NCI-H2107 treated with DMSO at 0.1 percent for 48 hours (cell line): ENCODE measurements around the gene MATK.
"Not testable (repeated sequence)": the region's sequence is repeated elsewhere in the genome, so short reads cannot be mapped to it uniquely, and the experiment has no call there.

Experiments used
- DNase-seq: peaks from one replicate; lab custom pipeline; 2025; ENCODE audit not compliant: unreplicated experiment; lab: John Stamatoyannopoulos, UW

MATK gene

DNA sequence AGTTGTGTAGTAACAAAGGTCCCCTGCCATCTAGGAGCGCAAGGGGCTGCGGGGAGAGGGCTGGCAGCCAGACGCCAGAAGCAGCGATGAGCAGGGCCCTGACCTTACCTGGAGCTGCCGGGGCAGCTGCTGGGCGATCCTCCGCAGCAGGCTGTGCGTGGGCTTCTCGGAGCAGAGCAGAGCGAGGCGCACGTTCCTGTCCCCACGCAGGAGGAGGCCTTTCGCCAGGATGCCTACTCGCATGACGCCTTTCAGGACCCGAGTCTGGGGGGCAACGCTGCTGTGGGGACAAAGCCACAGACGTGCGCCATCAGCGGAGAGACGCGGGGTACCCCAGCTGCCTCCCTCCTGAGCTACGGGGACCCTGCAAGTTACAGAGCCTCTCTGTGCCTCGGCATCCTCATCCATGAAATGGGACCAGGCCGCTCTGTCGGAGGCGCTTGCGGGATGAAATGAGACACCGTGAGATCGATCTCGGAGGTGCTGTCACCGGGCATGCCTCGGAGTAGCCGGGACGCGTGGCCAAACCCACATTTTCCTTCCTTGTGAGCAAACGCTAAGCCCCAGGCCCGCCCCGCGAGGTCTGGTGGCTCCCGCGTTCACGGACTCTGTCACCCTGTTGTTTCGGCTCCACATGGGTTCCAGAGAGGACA lies 30.5 kb upstream of the MATK start:
- no peak for DNase-seq

DNA sequence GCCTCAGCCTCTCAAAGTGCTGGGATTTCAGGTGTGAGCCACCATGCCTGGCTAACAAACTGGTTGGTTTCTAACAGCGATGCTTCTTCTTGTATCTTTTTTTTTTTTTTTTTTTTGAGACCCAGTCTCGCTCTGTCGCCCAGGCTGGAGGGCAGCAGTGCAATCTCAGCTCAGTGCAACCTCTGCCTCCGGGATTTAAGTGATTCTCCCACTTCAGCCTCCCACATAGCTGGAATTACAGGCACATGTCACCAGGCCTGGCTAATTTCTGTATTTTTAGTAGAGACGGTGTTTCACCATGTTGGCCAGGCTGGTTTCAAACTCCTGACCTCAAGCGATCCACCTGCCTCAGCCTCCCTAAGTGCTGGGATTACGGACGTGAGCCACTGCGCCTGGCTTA lies 30.0 kb upstream of the MATK start:
- DNase-seq: not testable (repeated sequence)

DNA sequence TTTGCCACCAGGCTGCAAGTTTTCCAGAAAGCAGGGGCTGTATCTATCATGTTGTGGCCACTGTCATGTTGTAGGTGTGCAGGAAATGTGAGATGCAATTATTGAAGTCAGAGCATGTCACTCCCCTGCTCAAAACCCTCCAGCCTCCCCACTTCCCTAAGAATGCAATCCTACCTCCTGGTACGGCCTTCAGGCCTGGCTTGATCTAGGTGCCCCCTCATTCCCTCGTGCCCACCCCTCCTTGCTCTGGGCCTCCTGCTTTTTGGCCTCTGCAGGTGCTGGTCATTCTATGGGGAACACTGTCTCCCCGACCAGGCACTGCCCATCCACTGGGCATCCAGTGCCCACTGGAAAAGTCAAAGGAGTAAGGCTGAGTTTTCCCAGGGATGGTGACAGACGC lies 28.5 kb upstream of the MATK start:
- no peak for DNase-seq

DNA sequence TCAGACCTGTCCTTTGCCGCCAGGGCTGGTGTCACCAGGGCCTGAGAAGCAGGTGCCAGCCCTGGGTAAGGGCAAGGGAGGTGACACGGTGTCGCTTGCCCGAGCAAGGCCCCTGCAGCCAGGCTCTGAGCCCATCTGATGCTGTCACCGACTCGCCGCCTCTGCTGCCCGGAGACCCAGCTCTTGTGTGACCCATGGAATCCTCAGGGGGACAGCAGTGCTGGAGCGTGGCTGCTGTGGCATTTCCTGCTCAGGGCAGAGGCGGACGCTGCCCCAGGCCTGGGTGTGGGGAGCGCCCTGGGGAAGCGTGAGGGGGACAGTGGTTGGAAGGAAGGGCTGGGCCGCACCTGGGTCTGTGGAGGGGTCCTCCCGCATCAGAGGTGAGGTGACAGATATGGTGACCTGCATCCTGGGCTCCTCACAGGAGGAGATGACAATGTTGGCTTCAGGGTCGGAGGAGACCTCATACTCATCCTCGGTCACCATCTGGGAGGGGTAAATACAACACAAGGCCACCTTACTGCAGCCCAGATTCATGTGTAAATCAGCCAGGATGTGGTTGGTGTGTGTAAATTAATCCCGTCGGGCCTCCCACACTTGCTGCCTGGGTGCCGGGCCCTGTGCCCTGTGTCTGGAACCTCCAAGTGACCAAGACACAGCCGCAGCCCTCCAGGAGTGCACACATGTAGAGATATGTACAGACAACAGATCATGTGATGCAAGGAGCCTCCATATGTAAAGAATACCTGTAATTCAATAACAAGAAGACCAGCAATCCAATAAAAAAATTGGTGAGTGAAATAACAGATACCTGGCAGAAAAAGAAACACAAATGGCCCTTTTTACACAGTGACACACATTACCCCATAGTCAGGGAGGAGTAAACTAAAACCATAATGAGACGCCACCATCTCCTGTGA lies 27.6 kb upstream of the MATK start:
- no peak for DNase-seq

DNA sequence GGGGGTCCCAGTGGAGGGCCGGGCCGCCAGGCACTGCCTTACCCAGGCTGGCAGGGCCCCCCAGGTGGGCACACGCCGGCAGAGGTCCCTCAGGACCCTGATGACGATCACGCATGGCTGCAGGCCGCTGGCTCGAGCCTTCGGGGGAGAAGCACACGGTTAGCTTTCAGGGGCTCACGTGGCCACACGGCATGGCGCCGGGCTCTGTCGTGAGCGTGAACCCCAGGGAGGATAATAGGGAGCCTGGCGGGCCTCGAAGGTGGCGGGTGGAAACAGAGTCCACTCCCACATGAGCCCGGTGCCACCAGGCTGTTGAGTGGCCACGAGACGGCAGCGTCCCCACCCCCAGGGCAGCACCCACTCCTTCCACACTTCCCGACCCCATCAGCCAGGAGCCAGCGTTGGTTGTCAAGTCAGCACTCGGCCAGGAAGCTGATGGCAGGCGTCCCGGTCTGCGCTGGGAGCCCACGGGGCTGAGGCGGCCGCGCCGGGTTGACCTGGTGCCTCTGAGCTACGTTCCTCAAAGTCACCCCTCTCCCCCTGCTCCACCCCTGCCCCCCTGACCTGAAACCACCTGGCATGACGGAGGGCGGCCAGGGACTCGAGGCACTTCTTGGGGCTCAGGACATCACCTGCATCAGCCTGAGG lies 24.7 kb upstream of the MATK start:
- no peak for DNase-seq

DNA sequence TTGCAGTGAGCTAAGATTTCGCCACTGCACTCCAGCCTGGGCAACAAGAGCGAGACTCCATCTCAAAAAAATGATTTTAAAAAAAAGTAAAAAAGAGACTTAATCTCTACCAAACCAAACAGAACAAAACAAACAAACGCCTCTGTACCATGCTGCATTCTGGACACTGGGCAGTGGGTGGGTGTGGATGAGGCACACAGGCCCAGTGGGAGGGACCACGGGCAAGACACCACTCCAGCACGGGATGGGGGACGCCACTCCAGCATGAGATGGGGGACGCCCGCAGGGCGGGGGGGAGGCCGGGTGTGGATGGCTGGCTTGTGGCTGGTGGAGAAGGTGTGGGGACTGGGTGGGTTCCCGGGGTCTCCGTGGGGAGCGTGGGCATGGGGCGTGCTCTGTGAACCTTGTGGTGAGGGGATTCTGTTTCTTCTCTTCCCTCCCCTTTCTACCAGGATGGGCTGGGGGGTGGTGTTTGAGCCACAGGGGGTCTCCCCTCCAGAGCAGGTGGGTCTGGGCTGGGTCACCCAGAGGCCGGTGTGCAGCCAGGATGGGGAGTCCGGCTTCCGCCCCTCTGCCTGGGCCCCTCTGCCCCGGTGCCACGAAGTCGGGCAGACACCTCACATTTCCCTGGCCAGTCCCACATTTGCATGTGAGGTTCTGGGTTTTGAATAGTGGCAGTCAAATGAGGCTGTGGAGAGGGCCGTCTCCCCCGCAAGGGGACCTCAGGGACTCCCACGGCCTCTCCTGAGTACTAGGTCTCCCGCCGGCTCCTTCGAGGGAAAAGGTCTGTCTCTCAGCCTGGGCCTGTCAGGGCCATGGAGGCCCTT lies 23.9 kb upstream of the MATK start:
- DNase-seq: no peak

DNA sequence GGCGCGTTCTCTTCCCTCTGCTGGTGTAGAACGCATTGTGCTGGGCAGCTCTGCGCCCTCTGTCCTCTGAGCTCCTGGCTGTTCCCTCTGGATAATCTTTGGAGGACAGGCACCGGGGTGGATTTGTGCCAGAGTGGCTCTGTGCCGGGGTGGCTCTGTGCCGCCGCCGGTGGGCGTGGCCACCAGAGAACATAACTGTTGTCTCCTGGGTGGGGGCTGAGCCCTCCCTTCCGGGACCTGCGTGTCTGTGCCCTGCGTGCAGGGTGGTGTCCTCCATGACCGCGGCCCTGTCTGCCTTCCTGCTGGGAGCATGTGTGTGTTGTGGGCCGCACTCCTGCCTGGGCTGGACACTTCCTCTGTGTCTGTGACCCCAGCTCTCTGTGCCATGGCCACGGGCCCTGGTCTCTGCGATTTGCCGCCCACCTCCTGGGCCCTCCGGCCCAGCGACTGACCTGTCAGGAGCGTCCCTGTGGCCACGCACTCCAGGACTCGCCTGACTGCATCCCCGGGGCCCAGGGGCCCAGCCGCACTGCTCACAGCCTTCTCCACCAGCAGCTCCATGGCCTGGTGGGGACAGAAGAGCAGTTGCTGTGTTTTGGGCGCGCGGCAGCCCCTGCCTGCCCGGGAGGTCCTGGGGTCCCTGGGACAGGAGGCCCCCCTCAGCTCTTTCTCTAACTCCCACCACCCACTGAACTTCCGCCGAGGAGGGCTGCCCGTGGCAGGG lies 22.4 kb upstream of the MATK start:
- no peak for DNase-seq

DNA sequence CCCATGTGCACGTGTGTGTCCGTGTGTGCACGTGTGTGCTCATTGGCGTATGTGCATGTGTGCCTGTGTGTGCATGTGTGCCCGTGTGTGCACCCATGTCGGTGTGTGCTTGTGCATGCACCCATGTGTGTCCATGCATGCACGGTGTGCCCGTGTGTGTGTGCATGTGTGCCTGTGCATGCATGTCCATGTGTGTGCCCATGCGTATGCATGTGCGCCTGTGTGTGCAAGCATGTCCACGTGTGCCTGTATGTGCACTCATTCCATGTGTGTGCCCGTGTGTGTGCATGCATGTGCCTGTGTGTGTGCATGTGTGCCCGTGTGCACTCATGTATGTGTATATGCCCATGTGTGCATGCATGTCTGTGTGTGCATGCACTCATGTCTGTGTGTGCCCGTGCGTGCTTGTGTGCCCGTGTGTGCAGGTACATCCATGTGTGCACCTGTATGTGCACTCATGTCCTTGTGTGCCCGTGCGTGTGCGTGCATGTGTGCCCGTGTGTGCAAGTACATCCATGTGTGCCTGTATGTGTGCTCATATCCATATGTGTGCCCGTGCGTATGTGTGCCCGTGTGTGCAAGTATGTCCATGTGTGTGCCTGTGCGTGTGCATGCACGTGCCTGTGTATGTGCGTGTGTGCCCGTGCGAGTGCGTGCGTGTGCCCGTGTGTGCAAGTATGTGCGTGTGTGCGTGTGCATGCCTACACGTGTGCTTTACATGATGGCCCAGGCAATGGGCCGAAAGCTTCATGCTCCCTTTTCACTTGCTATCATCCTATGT lies 21.6 kb upstream of the MATK start:
- no peak for DNase-seq

DNA sequence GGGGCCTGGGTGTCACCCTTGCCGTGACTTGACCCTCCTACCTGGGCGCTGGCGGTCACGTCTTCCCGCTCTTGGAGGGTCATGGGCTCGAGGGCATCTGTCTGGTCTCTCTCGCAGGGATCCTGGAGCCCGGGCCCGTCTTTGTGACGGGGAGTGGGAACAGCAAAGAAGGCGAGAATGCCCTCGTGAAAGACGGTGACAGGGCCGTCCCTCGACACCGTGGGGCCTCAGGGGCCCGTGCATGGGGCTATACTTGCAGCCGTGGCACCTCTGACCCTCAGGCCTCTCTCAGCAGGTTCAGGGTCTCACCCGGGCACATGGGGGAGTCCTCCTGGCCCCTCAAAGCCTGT lies 20.9 kb upstream of the MATK start:
- DNase-seq: no peak

DNA sequence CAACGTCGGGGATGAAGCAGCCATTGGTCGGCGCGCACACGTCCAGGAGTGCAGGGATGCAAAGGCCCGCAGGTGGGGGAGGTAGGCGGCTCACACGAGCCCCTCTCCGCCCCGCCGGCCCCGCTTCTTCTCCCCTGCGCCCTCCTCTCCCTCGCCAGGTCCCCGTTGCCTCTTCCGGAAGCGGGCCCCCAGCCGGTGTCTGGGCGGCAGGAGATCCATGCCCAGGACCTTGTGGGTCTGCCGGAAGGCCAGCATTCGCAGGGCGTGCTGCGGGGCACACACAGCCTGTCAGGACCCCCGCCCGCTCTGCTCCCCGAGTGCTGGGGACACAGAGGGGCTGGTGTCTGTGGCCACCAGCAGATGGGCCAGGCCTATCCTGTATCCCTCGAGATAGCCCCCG lies 19.7 kb upstream of the MATK start:
- DNase-seq: no peak

DNA sequence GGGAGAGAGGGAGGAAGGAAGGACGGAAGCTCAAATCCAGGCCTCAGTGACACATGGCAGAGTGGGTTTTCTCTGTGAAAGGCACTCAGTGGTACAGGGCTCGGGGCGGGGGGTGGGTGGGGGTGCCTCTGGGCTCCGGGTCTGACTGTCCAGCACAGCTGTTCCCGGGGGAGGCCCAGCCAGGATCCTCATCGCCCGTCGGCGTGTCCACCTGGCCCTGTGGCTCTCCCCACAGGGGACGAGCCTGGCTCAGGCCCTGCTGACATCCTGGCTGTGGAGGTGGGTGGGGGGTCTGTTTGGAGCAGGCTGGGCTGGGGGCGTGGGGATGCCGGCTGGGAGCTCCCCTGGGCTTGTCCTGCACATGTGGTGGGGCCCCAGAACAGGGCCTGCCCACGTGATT lies 18.2 kb upstream of the MATK start:
- no peak for DNase-seq

DNA sequence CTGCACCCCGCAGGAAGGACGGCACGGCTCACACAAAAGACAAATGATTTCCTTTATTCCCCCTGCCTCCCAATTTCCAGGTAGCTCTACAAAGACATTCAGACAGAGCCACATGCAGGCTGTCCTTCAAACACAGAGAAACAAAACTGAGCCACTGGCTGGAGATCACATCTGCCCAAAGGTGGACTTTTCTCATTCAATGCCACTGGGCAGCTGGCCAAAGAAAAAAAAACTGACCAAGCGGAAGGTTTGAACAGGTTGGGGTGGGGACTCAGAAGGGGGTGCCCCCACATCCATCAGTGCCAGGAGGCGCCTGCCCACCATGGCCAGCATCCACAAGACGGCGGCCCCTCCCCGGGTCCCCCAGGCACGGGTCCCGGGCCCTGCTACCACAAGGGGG lies 17.8 kb upstream of the MATK start:
- DNase-seq: no peak

DNA sequence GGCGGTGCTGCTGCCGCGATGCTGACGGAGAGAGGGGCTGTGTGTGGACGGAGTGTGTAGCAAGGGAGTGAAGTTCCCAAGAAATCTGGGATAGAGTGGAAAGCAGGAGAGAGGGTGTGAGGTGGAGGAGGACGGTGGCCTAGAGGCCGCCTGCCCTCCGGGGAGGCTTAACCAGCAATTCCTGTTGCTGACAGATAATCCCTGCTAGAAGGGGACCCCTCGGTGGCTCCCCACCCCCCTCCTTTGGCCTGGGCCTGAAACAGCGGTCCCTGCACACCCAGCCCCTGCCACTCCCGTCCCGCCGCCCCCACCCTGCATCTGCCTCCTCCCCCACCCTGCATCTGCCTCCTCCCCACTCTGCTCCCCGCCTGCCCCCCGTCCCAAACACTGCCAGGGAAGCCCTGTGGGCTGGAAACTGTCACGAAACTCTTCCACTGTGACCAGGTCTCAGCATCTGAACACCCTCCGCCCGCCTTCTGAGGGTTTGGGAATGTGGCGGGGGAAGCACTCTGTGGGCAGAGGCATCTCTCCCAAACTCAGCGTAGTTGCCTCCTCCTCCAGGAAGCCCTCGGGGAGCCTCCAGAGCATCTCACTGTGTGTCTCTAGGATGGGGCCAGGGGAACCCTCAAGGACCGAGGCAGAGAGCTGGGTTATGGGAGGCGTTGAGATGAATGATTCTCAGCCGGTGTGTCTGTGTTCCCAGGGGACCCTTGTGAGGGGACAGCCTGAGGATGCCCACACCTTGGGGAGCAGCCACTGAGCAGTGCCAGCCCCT lies 17.1 kb upstream of the MATK start:
- DNase-seq: no peak

DNA sequence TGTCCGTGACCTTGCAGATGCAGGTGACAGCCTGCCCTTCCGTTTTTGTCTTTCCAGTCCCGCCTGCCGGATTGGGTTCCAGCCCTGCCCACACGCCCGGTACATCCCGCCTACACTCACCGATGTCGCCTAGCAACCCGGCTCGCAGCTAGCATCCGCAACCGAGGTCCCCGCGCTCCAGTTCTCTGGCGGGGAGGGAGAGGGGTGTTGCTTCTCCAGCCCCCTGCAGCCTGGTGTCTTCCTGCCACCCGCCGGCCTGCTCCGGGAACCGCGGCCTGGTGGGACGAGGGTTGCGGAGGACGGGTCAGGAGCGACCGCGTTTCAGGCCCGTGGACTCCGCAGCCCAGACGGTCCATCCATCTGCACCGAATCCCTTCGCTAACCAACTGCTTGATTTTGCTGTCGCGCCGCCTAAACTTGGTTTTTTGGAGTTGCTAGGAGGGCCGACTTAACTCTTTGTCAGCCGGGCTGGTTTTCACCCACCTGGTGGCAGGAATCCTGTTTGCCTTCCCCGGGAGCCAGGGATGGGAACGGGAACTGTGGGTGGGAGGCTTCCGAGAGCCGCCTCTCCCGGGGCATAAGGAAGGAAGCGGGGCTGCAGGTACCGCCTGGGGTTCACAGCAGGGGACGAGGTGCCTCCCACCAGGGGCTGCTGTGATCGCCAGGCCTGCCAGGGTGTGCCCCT lies 15.4 kb upstream of the MATK start:
- DNase-seq: peak; percentile 18

DNA sequence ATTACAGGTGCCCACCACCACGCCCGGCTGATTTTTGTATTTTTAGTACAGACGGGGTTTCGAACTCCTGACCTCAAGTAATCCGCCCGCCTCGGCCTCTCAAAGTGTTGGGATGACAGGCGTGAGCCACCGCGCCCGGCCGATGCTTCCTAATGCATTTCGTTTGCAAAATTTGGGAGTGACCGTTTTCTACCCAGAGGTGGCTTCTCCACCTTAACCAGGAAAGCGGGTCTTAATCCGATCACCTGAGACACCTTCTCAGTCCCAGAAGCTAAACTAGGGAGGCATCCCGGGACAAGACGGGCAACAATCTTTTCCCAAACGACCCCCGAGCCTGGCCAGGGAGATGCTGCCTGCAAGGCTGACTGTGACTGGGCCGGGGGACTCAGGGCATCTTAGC lies 14.8 kb upstream of the MATK start:
- no peak for DNase-seq

DNA sequence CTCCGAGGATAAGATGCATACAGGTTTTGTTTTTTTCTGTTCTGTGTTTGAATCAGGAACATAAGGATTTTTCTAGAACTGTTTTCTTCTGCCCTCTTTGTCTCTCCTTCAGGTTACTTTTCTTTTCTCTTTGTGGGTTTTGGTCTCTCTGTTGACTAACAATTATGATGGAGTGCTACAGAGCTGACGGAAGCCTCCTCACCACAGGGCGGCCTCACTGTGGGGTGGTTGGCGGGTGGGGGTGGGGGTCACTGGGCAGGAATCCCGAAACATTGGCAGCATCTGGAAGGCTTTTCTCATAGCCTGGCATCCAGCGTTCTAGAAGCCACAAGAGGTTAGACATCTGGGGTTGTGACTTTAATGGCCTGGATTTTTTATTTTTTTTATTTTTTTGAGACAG lies 12.0 kb upstream of the MATK start:
- no peak for DNase-seq

DNA sequence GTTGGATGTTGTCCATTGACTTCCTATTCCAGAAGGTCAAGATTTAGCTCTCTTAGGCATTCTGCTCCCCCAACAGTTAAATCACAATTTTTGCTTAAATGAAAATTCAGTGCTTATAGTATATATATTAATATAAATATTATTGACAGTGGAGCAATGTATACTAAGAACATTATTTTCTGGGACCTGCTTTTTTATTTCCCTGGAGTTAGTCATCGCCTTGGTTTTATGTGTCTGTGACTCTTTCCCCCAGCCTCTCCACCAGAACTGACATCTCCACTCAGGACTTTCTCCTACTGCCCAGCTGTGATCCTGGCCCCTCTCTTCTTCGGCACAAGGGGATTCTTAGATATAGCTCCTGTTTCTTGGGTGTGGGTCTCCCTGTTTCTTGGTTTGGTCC lies 10.2 kb upstream of the MATK start:
- DNase-seq: no peak

DNA sequence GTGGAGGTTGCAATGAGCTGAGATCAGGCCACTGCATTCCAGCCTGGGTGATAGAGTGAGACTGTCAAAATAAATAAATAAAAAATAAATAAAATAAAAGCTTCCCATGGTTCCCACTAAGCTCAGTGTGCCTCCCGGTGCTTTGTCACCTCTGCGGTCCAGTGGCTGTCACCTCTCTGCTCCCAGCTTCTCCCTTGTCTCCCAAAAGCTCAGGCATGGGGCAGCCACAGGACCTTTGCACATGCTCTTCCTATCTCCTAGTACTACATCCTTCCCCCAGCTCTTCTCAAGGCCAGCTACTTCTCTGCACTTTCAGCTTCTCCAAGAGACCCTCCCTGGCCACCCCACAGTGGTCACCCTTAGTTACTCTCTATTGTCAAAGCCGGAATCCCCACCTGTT lies 7.6 kb upstream of the MATK start:
- DNase-seq: no peak

DNA sequence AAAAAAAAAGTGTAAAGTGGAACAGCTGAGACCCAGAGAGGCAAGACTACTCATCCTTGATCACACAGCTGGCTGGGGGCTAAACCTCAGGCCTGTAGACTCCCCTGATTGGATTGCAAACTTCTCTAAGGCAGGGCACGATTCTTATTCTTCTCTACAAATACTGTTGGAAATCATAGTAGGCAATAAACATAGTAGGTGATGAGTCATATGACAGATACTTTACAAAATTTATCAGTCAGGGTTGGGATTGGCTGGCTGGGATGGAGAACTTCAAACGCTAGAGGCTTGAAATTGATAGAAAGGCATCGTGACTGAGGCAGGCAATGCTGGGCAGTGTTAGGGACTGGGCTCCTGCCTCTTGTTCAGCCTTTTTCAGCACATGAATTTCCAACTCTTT lies 5.9 kb upstream of the MATK start:
- DNase-seq: no peak
